Epidermal melanocyte (primary cell): Measurements from ENCODE around the gene PPP6R3.
"Not testable (repeated sequence)": the region's sequence is repeated elsewhere in the genome, so short reads cannot be mapped to it uniquely, and the experiment has no call there.

Experiments
- DNase-seq: peaks from one replicate; pipeline ENCODE4 v3.0.0; 2011; ENCODE audit warnings: low spot score; ENCODE audit not compliant: insufficient read length

PPP6R3 gene

DNA sequence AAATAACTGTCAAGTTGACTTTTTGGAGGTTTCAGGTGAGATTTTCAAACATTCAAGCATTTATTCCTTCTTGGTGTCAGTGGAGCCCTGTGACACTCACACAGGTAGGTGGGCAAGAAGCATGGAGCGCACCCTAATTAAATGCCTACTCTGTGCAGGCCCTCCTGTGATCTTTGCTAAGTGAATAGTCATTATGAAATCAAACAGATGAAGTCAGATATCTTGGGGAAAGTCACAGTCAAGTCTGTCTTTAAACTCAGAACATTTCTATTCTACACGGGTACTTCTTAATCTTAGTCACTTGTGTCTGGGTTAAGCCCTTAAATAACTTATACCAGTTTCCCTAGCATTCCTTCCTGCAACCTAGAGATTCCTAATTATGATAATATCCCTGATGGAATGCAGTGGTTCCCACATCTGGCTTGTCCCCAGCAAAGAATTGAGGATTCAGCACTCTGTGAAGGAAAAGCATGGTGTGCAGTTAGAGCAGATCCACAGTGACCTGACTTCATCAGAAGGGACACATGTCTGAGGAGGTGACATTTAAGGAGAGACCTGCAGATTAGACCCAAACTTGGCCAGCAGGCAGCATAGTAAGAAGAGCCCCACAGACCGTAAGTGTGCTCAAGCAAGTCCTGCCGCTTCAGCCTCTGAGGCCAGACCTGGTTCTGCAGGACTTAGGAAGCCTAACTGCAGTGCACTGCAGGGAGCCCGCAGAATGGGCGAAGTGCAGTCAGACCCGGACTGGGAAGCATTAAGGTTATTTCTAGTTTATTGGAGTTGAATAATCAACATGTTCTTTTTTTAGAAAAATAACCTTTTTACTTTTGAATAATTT lies 138.5 kb downstream of the PPP6R3 start:
- DNase-seq: no peak

- no peak for DNase-seq
Measured at GRCh38 chr11:68601147-68601546, 140.6 kb downstream of the PPP6R3 start.

DNA sequence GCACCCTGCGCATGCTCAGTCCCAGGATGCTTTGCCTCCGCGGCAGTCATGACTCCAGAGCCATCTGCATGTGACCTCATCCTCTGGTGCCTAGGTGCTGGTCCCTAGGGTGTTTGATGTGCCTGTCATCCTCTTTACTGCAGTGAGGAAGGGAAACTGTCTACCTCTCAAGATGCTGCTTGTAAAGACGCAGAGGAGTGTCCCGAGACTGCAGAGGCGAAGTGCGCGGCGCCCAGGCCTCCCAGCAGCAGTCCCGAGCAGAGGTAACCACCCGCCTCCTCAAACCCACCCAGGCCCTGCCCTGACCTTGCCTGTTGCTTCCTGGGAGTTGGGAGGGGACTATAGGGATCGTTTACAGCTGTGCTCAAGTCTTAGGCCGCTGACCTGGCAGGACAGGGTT lies 149.2 kb downstream of the PPP6R3 start:
- no peak for DNase-seq

DNA sequence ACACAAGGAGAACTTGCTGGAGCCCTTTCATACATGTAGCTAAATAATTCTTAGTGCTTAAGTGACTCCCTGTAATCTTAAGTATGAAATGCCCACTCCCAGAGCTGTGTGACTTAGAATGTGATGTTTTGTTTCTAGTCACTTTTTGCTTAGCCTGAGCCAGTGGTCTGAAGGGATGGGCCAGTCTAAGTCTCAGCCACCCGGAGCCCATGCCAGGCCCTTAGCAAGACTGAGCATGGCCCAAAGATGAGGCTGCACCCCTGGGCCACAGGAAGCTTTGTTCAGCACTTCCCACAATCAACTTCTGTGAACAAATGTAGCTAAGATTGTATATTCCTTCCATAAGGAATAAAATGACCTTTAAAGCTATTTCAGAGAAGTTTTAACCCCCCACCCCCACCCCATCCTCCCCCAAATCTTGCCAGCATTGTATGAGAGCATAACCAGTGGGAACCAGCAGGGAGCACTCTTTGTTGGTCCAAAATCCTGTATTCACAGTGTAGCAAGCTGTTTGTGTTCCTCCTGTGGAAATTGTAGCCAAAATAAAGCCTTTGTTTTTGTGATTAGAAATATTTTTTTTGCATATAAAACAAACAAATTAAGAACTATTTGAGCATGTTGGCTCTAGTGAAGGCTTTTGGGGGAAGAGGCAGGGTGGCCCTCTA lies 150.0 kb downstream of the PPP6R3 start:
- no peak for DNase-seq

DNA sequence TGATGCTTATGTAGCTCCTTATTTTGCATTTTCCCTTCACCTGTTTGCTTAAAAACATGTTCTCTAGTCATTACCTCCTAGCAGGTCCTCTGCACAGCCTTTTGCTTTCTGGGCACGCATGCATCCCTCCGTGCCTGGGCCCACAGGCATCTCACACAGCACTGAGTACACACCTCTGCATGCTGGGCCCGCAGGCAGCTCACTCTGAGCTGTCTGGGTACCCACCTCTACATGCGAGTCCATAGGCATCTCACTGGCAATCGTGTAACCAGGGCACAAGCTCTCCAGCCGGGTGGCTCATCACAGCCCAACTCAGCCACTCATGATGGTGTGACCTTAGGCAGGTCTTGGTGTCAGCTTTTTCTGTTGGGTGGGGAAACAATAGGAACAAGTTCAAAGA lies 155.1 kb downstream of the PPP6R3 start:
- DNase-seq: no peak

DNA sequence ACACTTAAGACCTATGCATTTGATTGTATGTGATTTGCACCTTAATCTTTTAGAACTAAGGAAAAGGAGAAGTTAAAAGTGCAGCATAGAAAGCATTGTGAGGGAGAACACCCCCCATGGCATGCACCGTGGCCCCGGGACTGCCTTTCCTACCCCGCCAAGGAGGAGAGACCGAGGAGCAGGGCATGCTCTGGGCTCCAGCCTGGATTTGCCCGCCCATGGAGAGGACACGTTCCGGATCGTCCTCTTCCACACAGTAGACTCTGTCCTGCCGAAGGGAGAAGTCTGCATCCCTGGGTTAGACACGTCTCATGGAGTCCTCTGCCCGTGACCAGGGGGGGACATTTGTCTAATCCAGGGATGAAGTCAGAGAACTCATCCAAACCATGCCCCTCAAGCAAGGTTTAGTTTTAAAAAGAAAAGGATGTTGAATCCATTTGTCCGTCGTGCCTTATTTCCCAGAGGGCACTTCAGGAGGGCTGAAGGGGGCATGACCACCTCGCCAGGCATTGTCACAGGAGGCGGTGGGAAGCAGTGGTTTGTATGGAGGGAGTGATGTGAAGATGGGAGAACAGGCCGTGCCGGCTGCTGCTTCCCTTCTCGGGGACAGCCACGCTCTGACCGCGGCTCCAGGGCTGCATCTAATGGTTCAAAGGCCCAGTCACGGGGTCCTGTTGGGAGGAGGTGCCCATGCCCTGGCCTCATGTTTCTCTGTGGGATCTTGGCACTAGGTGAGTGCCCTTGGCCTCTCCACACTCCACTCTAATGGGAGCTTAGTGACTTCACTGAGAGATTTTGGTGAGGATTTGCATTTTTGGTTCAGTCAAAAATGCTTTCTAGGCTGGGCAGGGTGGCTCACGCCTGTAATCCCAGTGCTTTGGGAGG lies 157.6 kb downstream of the PPP6R3 start:
- no peak for DNase-seq

DNA sequence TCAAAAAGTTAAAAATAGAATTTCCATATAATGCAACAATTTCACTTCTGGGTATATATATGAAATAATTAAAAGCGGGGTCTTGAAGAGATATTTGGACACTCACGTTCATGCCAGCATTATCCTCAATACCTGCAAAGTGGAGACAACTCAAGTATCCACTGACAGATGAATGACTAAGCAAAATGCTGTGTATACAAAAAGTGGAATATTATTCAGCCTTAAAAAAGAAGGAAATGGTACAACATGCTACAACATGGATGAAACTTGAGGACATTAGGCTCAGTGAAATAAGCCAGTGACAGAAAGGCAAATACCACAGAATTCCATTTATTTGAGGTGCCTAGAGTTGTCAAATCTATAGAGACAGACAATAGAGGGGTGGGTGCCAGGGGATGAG lies 161.3 kb downstream of the PPP6R3 start:
- no peak for DNase-seq

DNA sequence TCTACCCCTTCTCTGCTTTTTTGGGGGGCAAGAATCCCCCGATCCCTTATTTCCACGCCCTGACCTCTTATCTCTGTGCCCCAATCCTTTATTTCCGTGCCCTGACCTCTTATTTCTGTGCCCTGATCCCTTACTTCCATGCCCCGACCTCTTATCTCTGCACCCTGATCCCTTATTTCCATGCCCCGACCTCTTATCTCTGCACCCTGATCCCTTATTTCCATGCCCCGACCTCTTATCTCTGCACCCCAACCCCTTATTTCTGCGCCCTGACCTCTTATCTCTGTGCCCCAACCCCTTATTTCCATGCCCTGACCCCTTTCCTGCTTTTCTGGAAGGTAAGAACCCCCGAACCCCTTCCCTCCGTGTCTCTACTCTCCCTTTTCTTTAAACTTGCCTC lies 163.2 kb downstream of the PPP6R3 start:
- not testable (repeated sequence) for DNase-seq

DNA sequence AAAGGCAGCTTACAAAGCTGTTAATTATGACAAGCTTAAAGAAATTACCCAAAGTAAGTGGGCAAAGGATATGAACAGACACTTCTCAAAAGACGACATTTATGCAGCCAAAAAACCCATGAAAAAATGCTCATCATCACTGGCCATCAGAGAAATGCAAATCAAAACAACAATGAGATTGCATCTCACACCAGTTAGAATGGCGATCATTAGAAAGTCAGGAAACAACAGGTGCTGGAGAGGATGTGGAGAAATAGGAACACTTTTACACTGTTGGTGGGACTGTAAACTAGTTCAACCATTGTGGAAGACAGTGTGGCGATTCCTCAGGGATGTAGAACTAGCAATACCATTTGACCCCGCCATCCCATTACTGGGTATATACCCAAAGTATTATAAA lies 164.5 kb downstream of the PPP6R3 start:
- DNase-seq: not testable (repeated sequence)

DNA sequence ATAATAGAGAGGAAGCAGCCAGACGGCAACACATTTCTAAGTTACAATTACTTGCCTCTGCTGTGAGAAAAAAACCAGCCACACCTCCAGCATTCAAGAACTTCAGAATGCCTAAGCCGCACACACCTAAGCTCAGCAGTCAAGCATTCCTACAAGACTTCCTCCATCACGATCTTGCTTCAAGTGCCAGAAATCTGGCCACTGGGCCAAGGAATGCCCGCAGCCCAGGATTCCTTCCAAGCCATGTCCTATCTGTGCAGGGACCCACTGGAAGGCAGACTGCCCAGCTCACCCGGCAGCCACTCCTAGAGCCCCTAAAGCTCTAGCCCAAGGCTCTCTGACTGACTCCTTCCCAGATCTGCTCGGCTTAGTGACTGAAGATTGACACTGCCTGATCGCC lies 165.7 kb downstream of the PPP6R3 start:
- not testable (repeated sequence) for DNase-seq

- not testable (repeated sequence) for DNase-seq
Measured at GRCh38 chr11:68628837-68629236, 168.3 kb downstream of the PPP6R3 start.

DNA sequence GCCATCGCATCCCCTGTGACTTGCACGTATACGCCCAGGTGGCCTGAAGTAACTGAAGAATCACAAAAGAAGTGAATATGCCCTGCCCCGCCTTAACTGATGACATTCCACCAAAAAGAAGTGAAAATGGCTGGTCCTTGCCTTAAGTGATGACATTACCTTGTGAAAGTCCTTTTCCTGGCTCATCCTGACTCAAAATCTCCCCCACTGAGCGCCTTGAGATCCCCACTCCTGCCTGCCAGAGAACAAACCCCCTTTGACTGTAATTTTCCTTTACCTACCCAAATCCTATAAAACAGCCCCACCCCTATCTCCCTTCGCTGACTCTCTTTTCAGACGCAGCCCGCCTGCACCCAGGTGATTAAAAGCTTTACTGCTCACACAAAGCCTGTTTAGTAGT lies 171.8 kb downstream of the PPP6R3 start:
- not testable (repeated sequence) for DNase-seq

- DNase-seq: no peak
Measured at GRCh38 chr11:68632802-68633201, 172.2 kb downstream of the PPP6R3 start.

GRCh38 chr11:68634606-68635005 lies 174.1 kb downstream of the PPP6R3 start:
- DNase-seq: not testable (repeated sequence)

DNA sequence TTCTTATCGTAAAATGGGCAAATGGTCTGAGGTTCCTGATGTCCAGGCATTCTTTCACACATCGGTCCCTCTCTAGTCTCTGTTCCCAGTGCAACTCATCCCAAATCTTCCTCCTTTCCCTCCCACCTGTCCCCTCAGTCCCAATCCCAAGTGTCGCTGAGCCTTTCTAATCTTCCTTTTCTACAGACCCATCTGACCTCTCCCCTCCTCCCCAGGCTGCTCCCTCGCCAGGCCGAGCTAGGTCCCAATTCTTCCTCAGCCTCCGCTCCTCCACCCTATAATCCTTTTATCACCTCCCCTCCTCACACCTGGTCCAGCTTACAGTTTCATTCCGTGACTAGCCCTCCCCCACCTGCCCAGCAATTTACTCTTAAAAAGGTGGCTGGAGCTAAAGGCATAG lies 174.6 kb downstream of the PPP6R3 start:
- not testable (repeated sequence) for DNase-seq

DNA sequence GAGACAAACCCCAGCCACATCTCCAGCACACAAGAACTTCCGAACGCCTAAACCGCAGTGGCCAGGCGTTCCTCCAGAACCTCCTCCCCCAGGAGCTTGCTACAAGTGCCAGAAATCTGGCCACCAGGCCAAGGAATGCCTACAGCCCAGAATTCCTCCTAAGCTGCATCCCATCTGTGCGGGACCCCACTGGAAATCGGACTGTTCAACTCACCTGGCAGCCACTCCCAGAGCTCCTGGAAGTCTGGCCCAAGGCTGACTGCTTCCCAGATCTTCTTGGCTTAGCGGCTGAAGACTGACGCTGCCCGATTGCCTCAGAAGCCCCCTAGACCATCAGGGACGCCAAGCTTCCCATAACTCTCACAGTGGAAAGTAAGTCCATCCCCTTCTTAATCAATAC lies 175.3 kb downstream of the PPP6R3 start:
- DNase-seq: not testable (repeated sequence)

GRCh38 chr11:68639322-68639721 lies 178.8 kb downstream of the PPP6R3 start:
- DNase-seq: not testable (repeated sequence)

- DNase-seq: no peak
Measured at GRCh38 chr11:68641880-68642279, 181.3 kb downstream of the PPP6R3 start.

DNA sequence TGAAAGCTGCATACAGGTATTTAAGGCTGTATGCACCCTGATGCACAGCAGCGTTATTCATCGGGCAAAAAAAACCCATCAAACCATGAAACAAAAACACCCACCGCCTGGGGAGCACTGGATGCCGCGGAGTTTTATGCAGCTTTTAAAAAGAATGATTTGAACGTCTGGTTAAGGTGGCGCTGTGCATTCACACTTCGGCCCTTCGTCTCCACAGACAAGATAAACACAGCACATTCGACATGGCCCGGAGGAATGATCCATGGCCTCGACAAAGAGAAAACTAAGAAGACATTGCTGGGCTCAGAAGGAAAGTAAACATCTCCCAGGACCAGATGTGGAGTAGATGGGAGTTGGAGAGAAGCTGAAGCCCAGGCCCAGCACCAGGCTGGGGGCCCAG lies 183.0 kb downstream of the PPP6R3 start:
- DNase-seq: no peak

DNA sequence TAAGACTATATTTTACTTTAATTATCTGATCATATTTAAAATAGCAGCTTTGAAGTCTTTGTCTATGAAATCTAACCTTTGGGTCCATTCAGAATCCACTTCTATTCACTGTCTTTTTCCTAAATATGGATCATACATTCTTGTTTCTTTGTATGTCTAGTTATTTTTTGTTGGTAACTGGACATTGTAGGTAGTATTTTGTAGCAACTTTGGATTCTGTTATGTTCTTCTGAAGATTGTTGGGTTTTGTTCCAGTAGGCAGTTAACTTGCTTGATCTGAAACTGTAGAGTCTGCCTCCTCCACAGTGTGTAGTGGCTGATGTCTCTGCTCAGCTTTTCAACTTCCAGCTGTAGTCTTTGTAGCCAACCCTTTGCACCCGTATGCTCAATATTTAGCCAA lies 186.3 kb downstream of the PPP6R3 start:
- DNase-seq: no peak

DNA sequence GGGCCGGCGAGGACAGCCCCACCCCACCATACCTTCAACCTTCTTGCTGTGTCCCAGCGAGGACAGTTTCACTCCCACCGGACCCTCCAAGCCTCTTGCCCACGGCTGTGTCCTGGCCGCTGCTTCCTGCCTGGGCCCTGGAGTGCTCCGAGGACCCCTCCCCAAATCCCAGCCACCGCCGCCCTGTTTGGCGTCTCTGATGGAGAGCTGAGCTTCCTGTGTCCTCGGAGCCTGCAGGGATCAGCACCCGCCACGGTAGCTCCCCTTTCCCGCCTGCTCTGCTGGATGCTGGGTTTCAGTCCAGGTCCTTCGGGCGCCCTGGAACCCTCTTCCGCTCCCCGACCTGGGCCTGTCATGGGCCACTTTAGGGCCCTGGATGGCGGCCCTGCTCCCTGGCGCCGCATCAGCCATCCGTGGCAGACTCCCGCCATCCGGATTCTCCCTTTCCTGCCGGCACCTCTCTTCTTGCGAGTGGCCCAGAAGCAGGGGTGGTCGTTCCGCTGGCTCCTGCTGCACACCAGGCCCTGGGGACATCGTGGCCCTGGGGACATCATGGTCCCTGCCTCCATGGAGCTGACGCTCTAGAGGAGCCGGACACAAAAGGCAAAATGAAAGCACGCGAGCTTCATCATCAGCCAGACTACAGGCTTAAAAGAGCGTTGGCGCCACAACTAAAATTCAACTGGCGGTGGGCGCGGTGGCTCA lies 189.5 kb downstream of the PPP6R3 start:
- DNase-seq: no peak
